Body of pancreas (tissue), 4 donors: ENCODE data around the gene IL21R. TPM values are rescaled to one million over a fixed set of nuclear protein-coding genes. Genes with fewer than 3 reads are reported as not detected.

ENCODE experiments used
- ATAC-seq: fragments of 150-250 bp; one replicate; pipeline ENCODE4 v1.9.1; 2016
- DNase-seq, 4 donors: peaks; one replicate each; pipeline ENCODE4 v3.0.0-alpha.2; 2019
- H3K27ac ChIP-seq, 4 donors: fragments of 200-600 bp; sonication (generic); 1 replicate in 3 of 4; 2 replicates in 1 of 4; pipeline versions ENCODE4 v1.5.1 to v1.6.1; 2016 to 2019; ENCODE audit warnings: mild to moderate bottlenecking in 1 of 4, mixed read lengths in 1 of 4, moderate library complexity in 1 of 4
- H3K27me3 ChIP-seq, 2 donors: fragments of 200-600 bp; sonication (generic); one replicate each; pipeline ENCODE4 v1.6.0; 2016; ENCODE audit warnings: mild to moderate bottlenecking in 1 of 2
- H3K36me3 ChIP-seq, 2 donors: fragments of 200-600 bp; sonication (generic); replicated peaks in 1 of 2; 2 replicates each; pipeline ENCODE4 v1.5.1; 2016; ENCODE audit warnings: low read depth in 2 of 2; ENCODE audit not compliant: insufficient read depth in 1 of 2
- H3K4me1 ChIP-seq: fragments of 200-600 bp; sonication (generic); one replicate; pipeline ENCODE4 v1.6.0; 2016
- H3K4me3 ChIP-seq, 2 donors: fragments of 200-600 bp; sonication (generic); 1 replicate in 1 of 2; 2 replicates in 1 of 2; pipeline ENCODE4 v1.5.1; 2016 to 2019
- H3K9me3 ChIP-seq, 3 donors: fragments of 200-600 bp; sonication (generic); 1 replicate in 2 of 3; 2 replicates in 1 of 3; pipeline ENCODE4 v1.5.1; 2016
- CTCF ChIP-seq, 7 experiments: fragments of 450-650 bp in 4 of 7; fragments of 200-600 bp in 3 of 7; sonication (generic) in 3 of 7; IDR thresholded peaks; one replicate each; pipeline ENCODE4 v1.5.1; 2016 to 2019; ENCODE audit warnings: antibody characterized with exemption in 7 of 7
- POLR2A ChIP-seq, 3 donors: fragments of 450-650 bp; IDR thresholded peaks; one replicate each; pipeline ENCODE4 v1.6.1; 2016; ENCODE audit warnings: antibody characterized with exemption in 3 of 3, mild to moderate bottlenecking in 2 of 3
- WGBS, 2 donors: methylation state at CpG; one replicate each; pipeline ENCODE4 v1.1.5; 2017; 5-methylcytosine and 5-hydroxymethylcytosine counted together
- intact Hi-C: fragments of 100-400 bp; cut with DNase I; formaldehyde crosslinking; loops from one replicate; pipeline ENCODE4 v1.15.1; 2023
- total RNA-seq, 2 donors: library from RNA; depleted of rRNA; stranded (reverse); fragments of >200 nt; gene quantifications; one replicate each; pipeline ENCODE4 v1.1.0, GENCODE V29; 2016

The IL21R gene
- total RNA-seq, 2 donors from 2014 or later: 0.26 TPM; not detected in 1

GRCh38 chr16:27441276-27441675, 39.3 kb downstream of the IL21R start:
- intact Hi-C loops: no loop called here
- DNase-seq (no peak), ATAC-seq (no peak)
- Histone ChIP-seq H3K27me3 (no peaks in the 10 kb centered on the region), H3K4me1 (no peaks in the 10 kb centered on the region), H3K9me3 (peaks cover 0 to 12% (median 0%) of the 10 kb centered on the region in 3 donors), H3K4me3 (no peak overlapping the region), H3K36me3 (no peaks in the 10 kb centered on the region), H3K27ac (no peak overlapping the region)
- WGBS, 2 donors: 70 to 80% methylated on average over 5 of the region's 5 CpGs
- no peak for TF ChIP-seq CTCF (IDR thresholded peaks at IDR 0.05)

GRCh38 chr16:27441998-27442397, 40.0 kb downstream of the IL21R start:
- Histone ChIP-seq H3K27me3 (no peaks in the 10 kb centered on the region), H3K4me1 (no peaks in the 10 kb centered on the region), H3K4me3 (no peak overlapping the region), H3K27ac (no peak overlapping the region), H3K9me3 (peaks cover 0 to 12% (median 0%) of the 10 kb centered on the region in 3 donors), H3K36me3 (no peaks in the 10 kb centered on the region)
- ATAC-seq (no peak), DNase-seq (no peak)
- WGBS, 2 donors: 68 to 83% methylated on average over 8 of the region's 8 CpGs
- TF ChIP-seq POLR2A (IDR thresholded peaks at IDR 0.05) (no peak), CTCF (IDR thresholded peaks at IDR 0.05) (no peak)
- intact Hi-C loops: no loop called here

- H3K27me3 ChIP-seq: no peaks in the 10 kb centered on the region
- no peak for ATAC-seq
- no peak for DNase-seq
- no peaks in the 10 kb centered on the region for H3K4me1 ChIP-seq
- WGBS, 2 donors: 40 to 53% methylated on average over 2 of the region's 2 CpGs
- H3K36me3 ChIP-seq: no peaks in the 10 kb centered on the region
- H3K9me3 ChIP-seq: peaks cover 0 to 12% (median 0%) of the 10 kb centered on the region in 3 donors
- TF ChIP-seq POLR2A (IDR thresholded peaks at IDR 0.05) (no peak), CTCF (IDR thresholded peaks at IDR 0.05) (no peak)
- no peak overlapping the region for H3K27ac ChIP-seq
- no peak overlapping the region for H3K4me3 ChIP-seq
- intact Hi-C loops: no loop called here
Observed at GRCh38 chr16:27444015-27444414, 42.0 kb downstream of the IL21R start.

- DNase-seq (no peak), ATAC-seq (no peak)
- intact Hi-C loops: no loop called here
- Histone ChIP-seq H3K27me3 (no peaks in the 10 kb centered on the region), H3K27ac (no peak overlapping the region), H3K36me3 (no peaks in the 10 kb centered on the region), H3K9me3 (peaks cover 0 to 12% (median 0%) of the 10 kb centered on the region in 3 donors), H3K4me3 (no peak overlapping the region), H3K4me1 (no peaks in the 10 kb centered on the region)
- 87 to 90% methylated on average over 3 to 5 of the region's 5 CpGs for WGBS, 2 donors
- TF ChIP-seq POLR2A (IDR thresholded peaks at IDR 0.05) (no peak), CTCF (IDR thresholded peaks at IDR 0.05) (no peak)
Observed at GRCh38 chr16:27444470-27444869, 42.5 kb downstream of the IL21R start.

- Histone ChIP-seq H3K36me3 (no peaks in the 10 kb centered on the region), H3K4me3 (no peak overlapping the region), H3K4me1 (no peaks in the 10 kb centered on the region), H3K27ac (no peak overlapping the region), H3K9me3 (peaks cover 0 to 12% (median 0%) of the 10 kb centered on the region in 3 donors), H3K27me3 (no peaks in the 10 kb centered on the region)
- TF ChIP-seq CTCF (IDR thresholded peaks at IDR 0.05) (no peak), POLR2A (IDR thresholded peaks at IDR 0.05) (no peak)
- 82% methylated on average over 11 to 12 of the region's 12 CpGs for WGBS, 2 donors
- DNase-seq: no peak
- intact Hi-C loops: loop anchor here (5.0 kb wide), 1 partner anchor 198 kb away; no protein-coding TSS in a partner anchor
- no peak for ATAC-seq
Observed at GRCh38 chr16:27445502-27446175, 43.7 kb downstream of the IL21R start.
